D721Med (cell line): ENCODE results near the gene LYRM4.
A peak's percentile ranks its signal among the peaks of the same experiment; 100 is the strongest.

Source experiments
- DNase-seq: peaks from one replicate; pipeline ENCODE4 v3.0.0; 2011; ENCODE audit warnings: low spot score; ENCODE audit not compliant: insufficient read length
- FAIRE-seq: peaks from 2 replicates; lab custom pipeline; 2011; peaks lifted over from hg19 to GRCh38; lab: Jason Lieb, UNC
- CTCF ChIP-seq: IDR thresholded peaks from 2 replicates; pipeline ENCODE4 v1.5.1; 2012; ENCODE audit warnings: mild to moderate bottlenecking, control low read depth; ENCODE audit not compliant: insufficient read depth; ENCODE audit errors: missing control alignments

The LYRM4 gene

GRCh38 chr6:5179917-5180316, 80.8 kb downstream of the LYRM4 start:
- no peak for DNase-seq
- no peak for TF ChIP-seq CTCF
- FAIRE-seq, result peak; percentile 92

DNA sequence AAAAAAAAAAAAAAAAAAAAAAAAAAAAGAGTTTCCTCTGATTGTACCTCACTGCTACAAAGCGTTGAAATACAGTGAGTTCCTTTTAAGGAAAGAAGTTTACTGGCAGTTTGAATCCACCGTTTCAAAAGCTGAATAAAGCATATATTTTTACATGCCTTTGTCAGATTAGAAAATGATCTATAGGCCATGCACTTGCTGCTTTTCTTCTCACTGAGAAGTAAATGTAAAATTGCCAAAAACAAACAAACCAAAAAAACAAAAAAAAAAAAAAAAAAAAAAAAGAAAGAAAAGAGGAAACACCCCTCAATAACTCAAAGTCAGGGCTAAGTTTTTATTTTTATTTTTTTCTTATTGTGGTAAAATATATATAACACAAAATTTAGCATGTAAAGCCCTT, 81.9 kb downstream of the LYRM4 start:
- no peak for TF ChIP-seq CTCF
- FAIRE-seq, result no peak
- no peak for DNase-seq

DNA sequence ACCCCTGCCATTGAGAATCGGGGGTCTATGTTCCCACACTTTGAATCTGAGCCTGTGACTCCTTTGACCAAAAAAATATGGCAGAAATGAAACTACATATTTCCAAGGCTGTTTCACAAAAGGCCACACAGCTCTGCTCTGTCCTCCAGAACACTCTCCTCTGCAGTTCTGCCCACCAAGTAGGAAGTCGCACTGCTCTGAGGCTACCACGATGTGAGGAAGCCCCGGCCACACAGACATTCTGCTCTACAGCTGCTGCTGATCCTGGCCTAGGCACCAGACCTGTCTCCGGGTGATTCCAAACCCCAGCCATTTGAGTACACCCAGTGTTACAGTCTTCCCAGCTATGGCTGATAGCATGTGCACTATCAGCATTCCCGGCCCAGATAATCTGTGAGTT, 85.1 kb downstream of the LYRM4 start:
- no peak for FAIRE-seq
- DNase-seq, result no peak
- no peak for TF ChIP-seq CTCF

- FAIRE-seq (no peak), DNase-seq (no peak)
- peak; percentile 43 for TF ChIP-seq CTCF
These were observed 85.8 kb downstream of the LYRM4 start for GRCh38 chr6:5174756-5175549.

DNA sequence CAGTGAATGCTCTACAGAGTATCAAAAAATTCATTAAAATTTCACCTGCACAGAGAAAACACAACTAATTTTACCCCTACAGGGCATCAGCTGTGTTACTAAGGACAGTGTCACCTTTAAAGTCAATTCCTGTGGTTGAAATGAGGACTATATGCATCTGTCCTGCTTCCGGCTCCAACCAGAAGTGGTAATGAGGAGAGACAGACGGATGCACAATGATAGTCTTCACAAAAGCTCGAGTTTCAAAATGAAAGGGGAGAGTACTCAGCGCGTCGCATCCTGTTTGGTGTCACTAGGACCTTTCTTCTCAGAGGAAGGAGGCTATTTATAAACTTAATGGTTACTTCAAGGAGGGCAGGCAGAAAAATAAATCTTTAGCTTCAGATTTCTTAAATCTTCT, 86.5 kb downstream of the LYRM4 start:
- DNase-seq (no peak), FAIRE-seq (no peak)
- no peak for TF ChIP-seq CTCF

GRCh38 chr6:5173810-5174209, 86.9 kb downstream of the LYRM4 start:
- DNase-seq (no peak), FAIRE-seq (no peak)
- TF ChIP-seq CTCF, result no peak

- no peak for FAIRE-seq
- DNase-seq, result no peak
- TF ChIP-seq CTCF, result no peak
These were observed 87.8 kb downstream of the LYRM4 start for GRCh38 chr6:5172897-5173474.
